Inferior parietal cortex (tissue), 1 donor: ENCODE data around the gene MIA2.
A peak's percentile ranks its signal among the peaks of the same experiment; 100 is the strongest.
"Not testable (repeated sequence)": the region's sequence is repeated elsewhere in the genome, so short reads cannot be mapped to it uniquely, and the experiment has no call there.

Experiments
- DNase-seq: peaks from one replicate; pipeline ENCODE4 v3.0.0-alpha.2; 2016; ENCODE audit errors: extremely low spot score

MIA2 gene

GRCh38 chr14:39230416-39231035 is 3.2 kb upstream of the MIA2 start:
- no peak for DNase-seq

GRCh38 chr14:39231751-39232553 is 1.8 kb upstream of the MIA2 start:
- peak; percentile 32 for DNase-seq

- DNase-seq: no peak
These were observed 930 bp upstream of the MIA2 start for GRCh38 chr14:39232554-39233415.

GRCh38 chr14:39234986-39235385 is 1.3 kb downstream of the MIA2 start:
- DNase-seq: not testable (repeated sequence)

GRCh38 chr14:39235466-39235865 is 1.8 kb downstream of the MIA2 start:
- not testable (repeated sequence) for DNase-seq

GRCh38 chr14:39240769-39241168 is 7.1 kb downstream of the MIA2 start:
- no peak for DNase-seq

GRCh38 chr14:39241637-39242036 is 7.9 kb downstream of the MIA2 start:
- DNase-seq: no peak

GRCh38 chr14:39243831-39244230 is 10.1 kb downstream of the MIA2 start:
- DNase-seq: no peak

- DNase-seq: no peak
These were observed 12.9 kb downstream of the MIA2 start for GRCh38 chr14:39246618-39247017.

GRCh38 chr14:39247256-39247655 is 13.5 kb downstream of the MIA2 start:
- DNase-seq: no peak

GRCh38 chr14:39251547-39251946 is 17.8 kb downstream of the MIA2 start:
- no peak for DNase-seq

- DNase-seq: not testable (repeated sequence)
These were observed 23.7 kb downstream of the MIA2 start for GRCh38 chr14:39257388-39257787.

- no peak for DNase-seq
These were observed 25.2 kb downstream of the MIA2 start for GRCh38 chr14:39258782-39259545.

GRCh38 chr14:39260161-39260560 is 26.4 kb downstream of the MIA2 start:
- not testable (repeated sequence) for DNase-seq

GRCh38 chr14:39262214-39262613 is 28.5 kb downstream of the MIA2 start:
- DNase-seq: not testable (repeated sequence)

GRCh38 chr14:39264057-39264456 is 30.3 kb downstream of the MIA2 start:
- no peak for DNase-seq

- DNase-seq: no peak
These were observed 30.8 kb downstream of the MIA2 start for GRCh38 chr14:39264558-39264957.

- peak; percentile 10 for DNase-seq
These were observed 31.3 kb downstream of the MIA2 start for GRCh38 chr14:39265033-39265432.

- peak; percentile 43 for DNase-seq
These were observed 32.2 kb downstream of the MIA2 start for GRCh38 chr14:39265806-39266524.

- DNase-seq: peak; percentile 42
These were observed 32.8 kb downstream of the MIA2 start for GRCh38 chr14:39266525-39266870.
